SU-DHL-6 (cell line): ENCODE results near the gene PREX1.

Experiments used
- CTCF ChIP-seq: fragments of 200-600 bp; sonication (generic); IDR thresholded peaks from one replicate; pipeline ENCODE4 v1.5.1; 2017; ENCODE audit warnings: antibody characterized with exemption, mild to moderate bottlenecking, low read length, moderate library complexity; ENCODE audit not compliant: insufficient read depth, poor library complexity, severe bottlenecking
- EZH2phosphoT487 ChIP-seq: fragments of 200-600 bp; sonication (generic), shearing (Covaris generic); conservative IDR thresholded peaks from 2 replicates; pipeline ENCODE4 v1.6.1; 2018; ENCODE audit warnings: mild to moderate bottlenecking, antibody characterized with exemption, low read length, moderate library complexity, mixed read lengths

DNA sequence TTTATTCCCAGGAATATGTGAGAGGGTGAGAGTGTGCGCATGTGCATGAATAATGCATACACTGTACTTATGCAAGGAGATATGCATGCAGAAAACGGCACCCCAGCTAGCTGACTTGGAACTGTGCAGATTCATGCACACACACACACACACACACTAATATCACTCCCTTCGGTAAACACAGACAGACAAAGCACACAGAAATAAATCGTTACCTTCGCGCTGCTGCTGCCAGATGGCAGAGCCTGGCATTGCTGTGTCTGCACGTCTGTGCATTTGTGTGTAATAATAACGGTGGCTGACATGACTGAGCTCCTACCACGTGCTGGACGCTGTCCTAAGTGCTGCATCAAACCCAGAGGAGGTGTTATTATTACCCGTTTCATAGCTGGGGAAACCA, 36.8 kb downstream of the PREX1 start:
- no peak for TF ChIP-seq CTCF
- no peak for TF ChIP-seq EZH2phosphoT487
